SK-N-SH (cell line): ENCODE measurements around the gene CHST7. TPM values are rescaled to one million over a fixed set of nuclear protein-coding genes. Genes with fewer than 3 reads are reported as not detected.

ENCODE experiments used
- CTCF ChIA-PET: fragments of 300-600, 350-600 bp; formaldehyde crosslinking; extraction: SDS; loops from one replicate; lab custom pipeline; 2021; lab: Yijun Ruan, JAX
- POLR2A ChIA-PET: fragments of 350-600 bp; sonication (Branson Sonifier 250); formaldehyde crosslinking; extraction: SDS; loops from one replicate; lab custom pipeline; 2020; ENCODE audit warnings: antibody characterized with exemption, inconsistent platforms; lab: Yijun Ruan, JAX
- DNase-seq: peaks from one replicate; pipeline ENCODE4 v3.0.0; 2012
- H2AFZ ChIP-seq: fragments of 200-600 bp; sonication (generic); 2 replicates; pipeline ENCODE4 v1.8.1; 2016; ENCODE audit warnings: antibody characterized with exemption, mild to moderate bottlenecking, low read depth
- H3F3A ChIP-seq: fragments of 200-600 bp; sonication (generic); replicated peaks from 2 replicates; pipeline ENCODE3; 2016; ENCODE audit warnings: antibody characterized with exemption, mild to moderate bottlenecking; ENCODE audit not compliant: insufficient read depth
- H3K27ac ChIP-seq, 2 experiments: fragments of 200-500 bp in 1 of 2; fragments of 200-600 bp in 1 of 2; sonication (Bioruptor generic) in 1 of 2; sonication (generic), shearing (Covaris generic) in 1 of 2; 2 replicates each; pipeline versions ENCODE4 v1.5.1 to v1.6.1; 2014 to 2016; ENCODE audit warnings: low read depth in 2 of 2, inconsistent platforms in 1 of 2, low read length in 1 of 2, mild to moderate bottlenecking in 1 of 2, mixed read lengths in 1 of 2
- H3K27me3 ChIP-seq: fragments of 200-600 bp; sonication (generic), shearing (Covaris generic); 2 replicates; pipeline ENCODE4 v1.6.1; 2016; ENCODE audit warnings: mixed run types; ENCODE audit not compliant: insufficient read depth
- H3K36me3 ChIP-seq, 2 experiments: fragments of 200-500 bp in 1 of 2; fragments of 200-600 bp in 1 of 2; sonication (Bioruptor generic) in 1 of 2; sonication (generic) in 1 of 2; replicated peaks in 1 of 2; 2 replicates each; pipeline versions ENCODE3 to v1.5.1; 2014 to 2016; ENCODE audit warnings: low read length in 1 of 2, mild to moderate bottlenecking in 1 of 2; ENCODE audit not compliant: insufficient read depth in 2 of 2, control insufficient read depth in 1 of 2
- H3K4me1 ChIP-seq, 2 experiments: fragments of 200-500 bp in 1 of 2; fragments of 200-600 bp in 1 of 2; sonication (Bioruptor generic) in 1 of 2; sonication (generic), shearing (Covaris generic) in 1 of 2; 2 replicates each; pipeline versions ENCODE4 v1.5.1 to v1.6.1; 2014 to 2016; ENCODE audit warnings: low read depth in 1 of 2, low read length in 1 of 2, mixed run types in 1 of 2; ENCODE audit not compliant: insufficient read depth in 2 of 2, control insufficient read depth in 1 of 2
- H3K4me2 ChIP-seq: fragments of 200-600 bp; sonication (generic), shearing (Covaris generic); 2 replicates; pipeline ENCODE4 v1.6.1; 2017; ENCODE audit warnings: mixed run types
- H3K4me3 ChIP-seq, 2 experiments: fragments of 200-500 bp in 1 of 2; fragments of 200-600 bp in 1 of 2; sonication (Bioruptor generic) in 1 of 2; sonication (generic), shearing (Covaris generic) in 1 of 2; 2 replicates each; pipeline versions ENCODE4 v1.5.1 to v1.8.1; 2014 to 2016; ENCODE audit warnings: low read depth in 2 of 2, inconsistent platforms in 1 of 2, low read length in 1 of 2, mild to moderate bottlenecking in 1 of 2, mixed read lengths in 1 of 2, moderate library complexity in 1 of 2
- H3K79me2 ChIP-seq: fragments of 200-600 bp; sonication (generic); 2 replicates; pipeline ENCODE4 v1.8.1; 2017; ENCODE audit warnings: mild to moderate bottlenecking; ENCODE audit not compliant: insufficient read depth
- H3K9ac ChIP-seq: fragments of 200-600 bp; sonication (generic); 2 replicates; pipeline ENCODE4 v1.6.1; 2017; ENCODE audit warnings: mixed run types
- H3K9me2 ChIP-seq: fragments of 200-600 bp; sonication (generic); 2 replicates; pipeline ENCODE4 v1.6.1; 2017; ENCODE audit warnings: mixed run types
- H3K9me3 ChIP-seq: fragments of 200-600 bp; sonication (generic); 2 replicates; pipeline ENCODE4 v1.6.1; 2017; ENCODE audit warnings: mixed run types, mild to moderate bottlenecking, moderate library complexity
- H4K20me1 ChIP-seq: fragments of 200-600 bp; sonication (generic); 2 replicates; pipeline ENCODE4 v1.6.1; 2017; ENCODE audit warnings: mild to moderate bottlenecking, mixed run types; ENCODE audit not compliant: insufficient read depth
- CHD2 ChIP-seq: fragments of 150-350 bp; IDR thresholded peaks from 2 replicates; pipeline ENCODE4 v1.6.1; 2018; ENCODE audit warnings: low read length; ENCODE audit not compliant: partially characterized antibody
- FOSL2 ChIP-seq: IDR thresholded peaks from 2 replicates; pipeline ENCODE4 v1.4.0; 2012; ENCODE audit warnings: low read depth, mild to moderate bottlenecking, moderate library complexity, borderline replicate concordance
- FOXM1 ChIP-seq: IDR thresholded peaks from 2 replicates; pipeline ENCODE4 v1.4.0; 2012; ENCODE audit warnings: low read depth, mild to moderate bottlenecking
- GATA2 ChIP-seq: sonication (generic); formaldehyde crosslinking; IDR thresholded peaks from 2 replicates; pipeline ENCODE4 v1.5.0; 2020; ENCODE audit warnings: mild to moderate bottlenecking, missing genetic modification reagents
- MEF2A ChIP-seq: IDR thresholded peaks from 2 replicates; pipeline ENCODE4 v1.4.0; 2012; ENCODE audit warnings: low read depth, borderline replicate concordance
- NRF1 ChIP-seq: IDR thresholded peaks from 2 replicates; pipeline ENCODE4 v1.6.1; 2012; ENCODE audit warnings: low read depth, mild to moderate bottlenecking, low read length
- POLR2AphosphoS5 ChIP-seq: IDR thresholded peaks from 2 replicates; pipeline ENCODE4 v1.6.1; 2012; ENCODE audit warnings: low read depth, low read length
- RAD21 ChIP-seq: IDR thresholded peaks from 2 replicates; pipeline ENCODE4 v1.6.1; 2012; ENCODE audit warnings: mild to moderate bottlenecking, low read length
- TCF12 ChIP-seq: IDR thresholded peaks from 2 replicates; pipeline ENCODE4 v1.4.0; 2012
- WGBS: methylation state at CpG from one replicate; pipeline ENCODE4 v1.1.6; 2017; ENCODE audit warnings: low lambda C conversion rate; 5-methylcytosine and 5-hydroxymethylcytosine counted together
- polyA plus RNA-seq, 3 experiments: library from polyadenylated mRNA; depleted of rRNA; stranded (reverse); fragments of >200 nt; gene quantifications; 2 replicates each; pipeline ENCODE4 v1.2.3, GENCODE V29; 2012
- TF ChIP-seq, protein P1 (sequence below): IDR thresholded peaks from 2 replicates; pipeline ENCODE4; 2012
- TF ChIP-seq, protein P2 (sequence below): IDR thresholded peaks from 2 replicates; pipeline ENCODE4 v1.4.0; 2012; ENCODE audit warnings: low read depth, borderline replicate concordance
- TF ChIP-seq, protein P3 (sequence below): IDR thresholded peaks from 2 replicates; pipeline ENCODE4 v1.4.0; 2012; ENCODE audit warnings: low read depth

Gene CHST7
- polyA plus RNA-seq, 1 of the 3 experiments (the other 2 are of a cell fraction) = 6.2 TPM

DNA sequence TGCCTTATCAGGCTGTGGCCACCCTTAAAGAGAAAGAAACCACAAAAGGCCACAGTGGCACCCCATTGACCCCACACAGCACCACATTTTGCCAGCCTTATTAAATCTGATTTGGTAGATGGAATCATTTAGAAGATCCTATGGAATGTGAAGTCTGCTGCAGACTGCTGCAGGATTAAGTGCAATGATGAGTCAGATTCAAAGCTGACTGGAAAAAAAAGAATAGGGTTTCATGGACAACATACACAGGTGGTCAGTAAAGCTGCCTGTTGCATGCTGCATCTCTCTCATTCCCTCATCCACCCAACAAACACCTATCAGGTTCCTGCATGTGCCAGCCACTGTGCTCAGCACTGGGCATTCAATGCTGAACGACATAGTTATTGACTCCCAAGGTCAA lies 56.6 kb downstream of the CHST7 start:
- no peak for TF ChIP-seq FOXM1
- peak; percentile 33; the same call in 1 of the 2 replicates for TF ChIP-seq FOSL2
- CTCF ChIA-PET = no interaction called here
- no peak overlapping the region for H3K4me2 ChIP-seq
- no peaks in the 10 kb centered on the region for H3K9me2 ChIP-seq
- H3K4me1 ChIP-seq = no peaks in the 10 kb centered on the region
- no peaks in the 10 kb centered on the region for H3K9me3 ChIP-seq
- no peaks in the 10 kb centered on the region; the same call in 1 of the 2 replicates for H3K27me3 ChIP-seq
- H3K36me3 ChIP-seq = no peaks in the 10 kb centered on the region
- H2AFZ ChIP-seq = no peak overlapping the region
- WGBS = 75% methylated on average over 1 of the region's 1 CpG
- no peaks in the 10 kb centered on the region for H3K79me2 ChIP-seq
- POLR2A ChIA-PET = no interaction called here
- DNase-seq = no peak
- no peak overlapping the region for H3K27ac ChIP-seq
- no peaks in the 10 kb centered on the region for H4K20me1 ChIP-seq
- H3K9ac ChIP-seq = no peak overlapping the region
- H3K4me3 ChIP-seq = no peak overlapping the region
- no peaks in the 10 kb centered on the region for H3F3A ChIP-seq

DNA sequence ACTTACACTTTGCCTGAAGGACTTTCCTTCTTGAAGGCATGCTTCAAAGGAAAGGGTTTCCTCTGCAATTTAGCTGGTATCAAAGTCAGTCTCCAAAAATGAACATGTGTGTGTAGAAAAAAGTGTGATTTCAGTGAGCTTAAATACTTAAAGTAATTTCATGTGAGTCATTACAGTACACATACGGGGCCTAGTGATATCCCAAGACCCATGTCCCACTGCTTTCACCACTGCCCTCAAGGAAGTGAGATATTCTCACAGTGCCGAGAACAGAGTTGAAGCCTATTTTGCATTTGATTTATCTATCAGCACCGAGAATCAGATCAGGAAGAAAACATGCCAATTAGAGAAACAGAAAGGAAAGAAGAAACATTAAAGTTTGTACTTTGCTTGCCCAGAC lies 61.0 kb downstream of the CHST7 start:
- no peaks in the 10 kb centered on the region for H4K20me1 ChIP-seq
- no peak overlapping the region for H3K4me3 ChIP-seq
- no peak for DNase-seq
- H3K27me3 ChIP-seq = no peaks in the 10 kb centered on the region; the same call in 1 of the 2 replicates
- no peaks in the 10 kb centered on the region for H3K36me3 ChIP-seq
- no peak overlapping the region for H2AFZ ChIP-seq
- H3K9ac ChIP-seq = no peak overlapping the region
- TF ChIP-seq RAD21 = no peak
- TF ChIP-seq, protein P1, sequence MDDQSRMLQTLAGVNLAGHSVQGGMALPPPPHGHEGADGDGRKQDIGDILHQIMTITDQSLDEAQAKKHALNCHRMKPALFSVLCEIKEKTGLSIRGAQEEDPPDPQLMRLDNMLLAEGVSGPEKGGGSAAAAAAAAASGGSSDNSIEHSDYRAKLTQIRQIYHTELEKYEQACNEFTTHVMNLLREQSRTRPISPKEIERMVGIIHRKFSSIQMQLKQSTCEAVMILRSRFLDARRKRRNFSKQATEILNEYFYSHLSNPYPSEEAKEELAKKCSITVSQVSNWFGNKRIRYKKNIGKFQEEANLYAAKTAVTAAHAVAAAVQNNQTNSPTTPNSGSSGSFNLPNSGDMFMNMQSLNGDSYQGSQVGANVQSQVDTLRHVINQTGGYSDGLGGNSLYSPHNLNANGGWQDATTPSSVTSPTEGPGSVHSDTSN = no peak
- no peak for TF ChIP-seq NRF1
- TF ChIP-seq CHD2 = no peak
- no peak for TF ChIP-seq POLR2AphosphoS5
- TF ChIP-seq, protein P2, sequence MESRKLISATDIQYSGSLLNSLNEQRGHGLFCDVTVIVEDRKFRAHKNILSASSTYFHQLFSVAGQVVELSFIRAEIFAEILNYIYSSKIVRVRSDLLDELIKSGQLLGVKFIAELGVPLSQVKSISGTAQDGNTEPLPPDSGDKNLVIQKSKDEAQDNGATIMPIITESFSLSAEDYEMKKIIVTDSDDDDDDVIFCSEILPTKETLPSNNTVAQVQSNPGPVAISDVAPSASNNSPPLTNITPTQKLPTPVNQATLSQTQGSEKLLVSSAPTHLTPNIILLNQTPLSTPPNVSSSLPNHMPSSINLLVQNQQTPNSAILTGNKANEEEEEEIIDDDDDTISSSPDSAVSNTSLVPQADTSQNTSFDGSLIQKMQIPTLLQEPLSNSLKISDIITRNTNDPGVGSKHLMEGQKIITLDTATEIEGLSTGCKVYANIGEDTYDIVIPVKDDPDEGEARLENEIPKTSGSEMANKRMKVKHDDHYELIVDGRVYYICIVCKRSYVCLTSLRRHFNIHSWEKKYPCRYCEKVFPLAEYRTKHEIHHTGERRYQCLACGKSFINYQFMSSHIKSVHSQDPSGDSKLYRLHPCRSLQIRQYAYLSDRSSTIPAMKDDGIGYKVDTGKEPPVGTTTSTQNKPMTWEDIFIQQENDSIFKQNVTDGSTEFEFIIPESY = no peak
- TF ChIP-seq, protein P3, sequence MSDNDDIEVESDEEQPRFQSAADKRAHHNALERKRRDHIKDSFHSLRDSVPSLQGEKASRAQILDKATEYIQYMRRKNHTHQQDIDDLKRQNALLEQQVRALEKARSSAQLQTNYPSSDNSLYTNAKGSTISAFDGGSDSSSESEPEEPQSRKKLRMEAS = no peak
- no peak for TF ChIP-seq MEF2A
- no peak for TF ChIP-seq TCF12
- TF ChIP-seq GATA2 (CRISPR knock-in tag) = no peak
- 49% methylated on average over 3 of the region's 3 CpGs for WGBS
- no peaks in the 10 kb centered on the region for H3K9me3 ChIP-seq
- no peak overlapping the region for H3K27ac ChIP-seq
- H3K9me2 ChIP-seq = no peaks in the 10 kb centered on the region
- H3K4me1 ChIP-seq = no peaks in the 10 kb centered on the region; a peak in 2 of 4 replicates
- H3K79me2 ChIP-seq = no peaks in the 10 kb centered on the region
- no peak overlapping the region for H3K4me2 ChIP-seq
- ChIA-PET POLR2A (no interaction called here), CTCF (interaction anchor here (1.4 kb wide), 1 partner anchor 62 kb away, joined by 3 read pairs; no protein-coding TSS in a partner anchor)
- no peaks in the 10 kb centered on the region for H3F3A ChIP-seq
